GM12874 (cell line): Measurements from ENCODE around the gene FLNB.

Source experiments
- TF ChIP-seq, protein P1 (sequence below): IDR thresholded peaks from 2 replicates; pipeline ENCODE4 v1.5.1; 2011; ENCODE audit warnings: low read depth, mild to moderate bottlenecking, control low read depth, low read length, moderate library complexity; ENCODE audit not compliant: insufficient read depth

The FLNB gene

DNA sequence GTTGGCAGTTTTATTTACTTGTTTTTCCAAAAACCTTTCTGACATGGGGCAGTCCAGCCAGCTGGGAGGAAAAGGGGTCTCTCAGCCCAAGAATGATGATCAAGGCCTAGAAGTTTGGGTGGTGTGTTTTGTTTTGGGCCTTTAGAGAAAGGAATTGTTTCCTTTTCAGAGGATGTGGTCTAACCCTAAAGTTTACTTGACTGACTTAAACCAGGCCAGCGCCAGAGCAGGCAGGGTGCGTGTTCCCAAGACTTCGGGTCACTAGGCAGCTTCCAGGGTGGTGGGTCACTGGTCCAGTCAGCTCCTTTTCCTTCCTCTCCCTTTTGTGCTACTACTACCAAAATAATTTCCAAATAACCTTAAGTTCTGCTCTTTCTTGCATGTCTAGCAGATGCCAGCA lies 4.9 kb downstream of the FLNB start:
- TF ChIP-seq, protein P1, sequence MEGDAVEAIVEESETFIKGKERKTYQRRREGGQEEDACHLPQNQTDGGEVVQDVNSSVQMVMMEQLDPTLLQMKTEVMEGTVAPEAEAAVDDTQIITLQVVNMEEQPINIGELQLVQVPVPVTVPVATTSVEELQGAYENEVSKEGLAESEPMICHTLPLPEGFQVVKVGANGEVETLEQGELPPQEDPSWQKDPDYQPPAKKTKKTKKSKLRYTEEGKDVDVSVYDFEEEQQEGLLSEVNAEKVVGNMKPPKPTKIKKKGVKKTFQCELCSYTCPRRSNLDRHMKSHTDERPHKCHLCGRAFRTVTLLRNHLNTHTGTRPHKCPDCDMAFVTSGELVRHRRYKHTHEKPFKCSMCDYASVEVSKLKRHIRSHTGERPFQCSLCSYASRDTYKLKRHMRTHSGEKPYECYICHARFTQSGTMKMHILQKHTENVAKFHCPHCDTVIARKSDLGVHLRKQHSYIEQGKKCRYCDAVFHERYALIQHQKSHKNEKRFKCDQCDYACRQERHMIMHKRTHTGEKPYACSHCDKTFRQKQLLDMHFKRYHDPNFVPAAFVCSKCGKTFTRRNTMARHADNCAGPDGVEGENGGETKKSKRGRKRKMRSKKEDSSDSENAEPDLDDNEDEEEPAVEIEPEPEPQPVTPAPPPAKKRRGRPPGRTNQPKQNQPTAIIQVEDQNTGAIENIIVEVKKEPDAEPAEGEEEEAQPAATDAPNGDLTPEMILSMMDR = no peak

- TF ChIP-seq, protein P1 = no peak
Observed at GRCh38 chr3:58013973-58014649, 5.9 kb downstream of the FLNB start.

- TF ChIP-seq, protein P1 = no peak
Observed at GRCh38 chr3:58015520-58015915, 7.3 kb downstream of the FLNB start.

GRCh38 chr3:58016710-58017109 lies 8.5 kb downstream of the FLNB start:
- TF ChIP-seq, protein P1 = no peak

DNA sequence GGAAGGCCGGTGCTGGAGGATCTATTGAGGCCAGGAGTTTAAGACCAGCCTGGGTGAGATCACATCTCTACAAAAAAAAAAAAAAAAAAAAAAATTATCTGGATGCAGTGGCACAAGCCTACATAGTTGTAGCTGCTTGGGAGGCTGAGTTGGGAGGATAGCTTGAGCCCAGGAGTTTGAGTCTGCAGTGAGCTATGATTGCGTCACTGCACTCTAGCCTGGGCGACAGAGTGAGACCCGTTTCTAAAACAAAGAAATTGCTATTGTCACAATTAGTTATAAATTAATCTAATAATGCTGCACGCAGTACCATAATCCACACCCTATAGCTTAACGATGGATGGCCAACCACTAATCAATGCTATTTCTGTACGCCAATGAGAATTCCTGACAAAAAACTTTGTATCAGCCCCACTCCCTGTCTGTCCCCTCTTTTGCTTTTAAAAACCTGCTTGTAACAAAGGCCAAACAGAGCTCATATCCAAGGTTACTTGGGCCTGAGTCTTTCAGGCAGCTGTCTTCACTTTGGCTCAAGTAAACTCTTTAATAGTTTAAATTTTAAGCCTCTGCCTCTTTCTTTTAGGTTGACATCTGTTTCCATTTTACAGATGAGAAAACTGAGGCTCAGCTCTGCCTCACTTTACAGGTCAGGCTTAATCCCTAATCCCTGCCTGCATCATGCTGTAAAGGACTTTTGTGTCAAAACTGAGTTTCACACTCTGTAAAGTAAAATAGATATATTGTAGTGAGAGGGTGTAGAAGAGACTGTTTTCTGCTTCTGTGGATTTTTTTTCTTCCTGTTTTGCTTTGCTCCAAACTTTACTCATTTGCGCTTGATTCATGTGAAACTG lies 10.9 kb downstream of the FLNB start:
- TF ChIP-seq, protein P1 = no peak

DNA sequence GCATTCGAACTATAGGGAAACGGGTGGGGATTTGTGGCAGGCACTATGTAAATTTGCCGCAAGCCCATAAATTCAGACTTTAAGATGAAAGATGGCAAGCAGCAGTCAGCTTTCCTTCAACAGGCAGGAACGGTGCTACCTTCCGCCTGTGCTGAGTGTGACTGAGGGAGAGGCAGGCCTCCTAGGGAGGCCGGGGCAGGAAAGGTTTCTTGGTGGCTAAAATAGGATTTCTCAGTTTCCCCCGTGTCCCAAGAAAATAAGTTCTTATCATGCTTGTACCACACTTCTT lies 12.5 kb downstream of the FLNB start:
- TF ChIP-seq, protein P1 = no peak

- TF ChIP-seq, protein P1 = no peak
Observed at GRCh38 chr3:58021072-58021959, 13.1 kb downstream of the FLNB start.
